Measurements from ENCODE around the gene TMEM200A. TPM values are rescaled to one million over a fixed set of nuclear protein-coding genes. Genes with fewer than 3 reads are reported as not detected.

Gene TMEM200A
- total and polyA plus RNA-seq, 2 donors (not counting 1 experiment from before 2014, with no cell fraction given), result 0.13 to 0.37 TPM

DNA sequence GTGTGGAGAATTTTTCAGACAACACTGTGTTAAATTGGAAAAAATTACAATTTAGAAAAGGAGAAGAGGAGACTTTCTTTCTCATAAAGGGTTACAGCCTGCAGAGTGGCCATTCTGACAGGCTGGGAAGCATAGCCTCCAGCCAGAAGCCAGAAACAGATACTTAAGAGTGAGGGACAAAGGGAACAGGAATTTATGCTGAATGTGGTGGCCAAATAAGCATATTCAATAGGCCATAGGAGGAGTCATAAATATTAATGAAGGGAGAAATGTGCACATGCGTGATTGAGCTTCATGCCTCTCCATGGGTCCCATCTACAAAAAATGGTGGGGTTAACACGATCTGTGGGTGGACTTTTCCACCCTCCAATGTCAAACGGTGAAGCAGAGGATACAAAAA is 13.4 kb downstream of the TMEM200A start:
- Histone ChIP-seq H4K20me1 (ENCODE audit: control insufficient read depth, insufficient read depth, low read length, poor library complexity, severe bottlenecking) (no peaks in the 10 kb centered on the region), H3K79me2 (ENCODE audit: control insufficient read depth, insufficient read depth, low read length) (no peaks in the 10 kb centered on the region), H3K9ac (ENCODE audit: low read length) (no peak overlapping the region), H3K4me2 (replicated peaks; ENCODE audit: low read depth, low read length, poor library complexity, severe bottlenecking) (no peak overlapping the region), H3K4me1 (ENCODE audit: control insufficient read depth in 2 of 2, insufficient read depth in 2 of 2, low read length in 2 of 2) (peaks cover 0 to 4% of the 10 kb centered on the region in 2 donors), H3K36me3 (replicated peaks in 1 of 2; ENCODE audit: control extremely low read depth in 1 of 2, control insufficient read depth in 1 of 2, extremely low read depth in 1 of 2, insufficient read depth in 2 of 2, low read length in 1 of 2) (no peaks in the 10 kb centered on the region), H3K27me3 (replicated peaks in 1 of 4; ENCODE audit: control extremely low read depth in 1 of 4, control insufficient read depth in 3 of 4, insufficient read depth in 4 of 4, low read length in 3 of 4) (no peaks in the 10 kb centered on the region), H3K9me3 (ENCODE audit: control extremely low read depth in 1 of 3, control insufficient read depth in 2 of 3, insufficient read depth in 1 of 3, low read length in 2 of 3) (no peaks in the 10 kb centered on the region), H2AFZ (ENCODE audit: insufficient read depth, low read depth, low read length, poor library complexity, severe bottlenecking) (no peak overlapping the region), H3K4me3 (ENCODE audit: control extremely low read depth in 1 of 5, extremely low read depth in 1 of 5, insufficient read depth in 1 of 5, low read depth in 2 of 5, low read length in 4 of 5) (no peak overlapping the region), H3K27ac (ENCODE audit: low read length in 2 of 2) (no peak overlapping the region)
- H3K27ac Mint-ChIP-seq, result no peak overlapping the region
- ChIA-PET POLR2A (no interaction called here), CTCF (no interaction called here)
- DNase-seq (no peak), ATAC-seq (ENCODE audit: low read depth) (no peak)
- H3K4me1 Mint-ChIP-seq, result peaks cover 8% of the 10 kb centered on the region
- no peaks in the 10 kb centered on the region for H3K27me3 Mint-ChIP-seq
- H3K4me3 Mint-ChIP-seq, result no peak overlapping the region
- TF ChIP-seq EZH2 (IDR thresholded peaks at IDR 0.05; ENCODE audit: borderline replicate concordance, insufficient read depth, low read depth, low read length, poor library complexity, severe bottlenecking), result no peak
- TF ChIP-seq, protein P1, sequence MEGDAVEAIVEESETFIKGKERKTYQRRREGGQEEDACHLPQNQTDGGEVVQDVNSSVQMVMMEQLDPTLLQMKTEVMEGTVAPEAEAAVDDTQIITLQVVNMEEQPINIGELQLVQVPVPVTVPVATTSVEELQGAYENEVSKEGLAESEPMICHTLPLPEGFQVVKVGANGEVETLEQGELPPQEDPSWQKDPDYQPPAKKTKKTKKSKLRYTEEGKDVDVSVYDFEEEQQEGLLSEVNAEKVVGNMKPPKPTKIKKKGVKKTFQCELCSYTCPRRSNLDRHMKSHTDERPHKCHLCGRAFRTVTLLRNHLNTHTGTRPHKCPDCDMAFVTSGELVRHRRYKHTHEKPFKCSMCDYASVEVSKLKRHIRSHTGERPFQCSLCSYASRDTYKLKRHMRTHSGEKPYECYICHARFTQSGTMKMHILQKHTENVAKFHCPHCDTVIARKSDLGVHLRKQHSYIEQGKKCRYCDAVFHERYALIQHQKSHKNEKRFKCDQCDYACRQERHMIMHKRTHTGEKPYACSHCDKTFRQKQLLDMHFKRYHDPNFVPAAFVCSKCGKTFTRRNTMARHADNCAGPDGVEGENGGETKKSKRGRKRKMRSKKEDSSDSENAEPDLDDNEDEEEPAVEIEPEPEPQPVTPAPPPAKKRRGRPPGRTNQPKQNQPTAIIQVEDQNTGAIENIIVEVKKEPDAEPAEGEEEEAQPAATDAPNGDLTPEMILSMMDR (IDR thresholded peaks at IDR 0.05), result no peak
- intact Hi-C loops (cut with micrococcal nuclease), result no loop called here
- 97% methylated on average over 3 of the region's 3 CpGs for WGBS (ENCODE audit: insufficient coverage)
- no peaks in the 10 kb centered on the region for H3K9me3 Mint-ChIP-seq (ENCODE audit: insufficient read depth)

DNA sequence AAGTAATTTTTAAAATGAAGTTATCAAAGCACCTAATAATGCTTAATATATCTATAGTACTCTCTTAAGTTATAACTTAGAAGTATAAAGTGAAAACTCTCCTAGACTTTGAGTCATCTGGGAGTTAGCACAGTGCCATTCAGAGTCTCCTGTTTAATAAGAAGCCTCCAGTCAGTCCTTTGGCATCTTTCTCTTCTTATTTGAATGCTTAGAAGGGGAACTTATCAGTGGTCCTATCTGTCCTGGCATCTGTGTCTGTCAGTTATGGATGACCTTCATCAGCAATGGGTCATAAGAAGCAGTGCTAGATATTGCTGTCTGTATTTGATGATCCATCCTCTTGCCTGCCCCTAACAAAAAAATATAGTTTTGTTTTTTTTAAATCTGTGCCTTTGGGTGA is 15.2 kb downstream of the TMEM200A start:
- Mint-ChIP-seq H3K27ac (no peak overlapping the region), H3K4me3 (no peak overlapping the region), H3K27me3 (no peaks in the 10 kb centered on the region), H3K9me3 (ENCODE audit: insufficient read depth) (no peaks in the 10 kb centered on the region), H3K4me1 (peaks cover 8% of the 10 kb centered on the region)
- no peaks in the 10 kb centered on the region for H3K27me3 ChIP-seq (replicated peaks in 1 of 4; ENCODE audit: control extremely low read depth in 1 of 4, control insufficient read depth in 3 of 4, insufficient read depth in 4 of 4, low read length in 3 of 4)
- H2AFZ ChIP-seq (ENCODE audit: insufficient read depth, low read depth, low read length, poor library complexity, severe bottlenecking), result no peak overlapping the region
- no peak for TF ChIP-seq EZH2 (IDR thresholded peaks at IDR 0.05; ENCODE audit: borderline replicate concordance, insufficient read depth, low read depth, low read length, poor library complexity, severe bottlenecking)
- TF ChIP-seq, protein P1 (IDR thresholded peaks at IDR 0.05), result no peak
- intact Hi-C loops (cut with micrococcal nuclease), result no loop called here
- H3K27ac ChIP-seq (ENCODE audit: low read length in 2 of 2), result no peak overlapping the region
- H3K4me2 ChIP-seq (replicated peaks; ENCODE audit: low read depth, low read length, poor library complexity, severe bottlenecking), result no peak overlapping the region
- ChIA-PET POLR2A (no interaction called here), CTCF (no interaction called here)
- H3K9me3 ChIP-seq (ENCODE audit: control extremely low read depth in 1 of 3, control insufficient read depth in 2 of 3, insufficient read depth in 1 of 3, low read length in 2 of 3), result no peaks in the 10 kb centered on the region
- no peaks in the 10 kb centered on the region for H3K79me2 ChIP-seq (ENCODE audit: control insufficient read depth, insufficient read depth, low read length)
- H3K4me3 ChIP-seq (ENCODE audit: control extremely low read depth in 1 of 5, extremely low read depth in 1 of 5, insufficient read depth in 1 of 5, low read depth in 2 of 5, low read length in 4 of 5), result no peak overlapping the region
- no peak for DNase-seq
- no peaks in the 10 kb centered on the region for H3K36me3 ChIP-seq (replicated peaks in 1 of 2; ENCODE audit: control extremely low read depth in 1 of 2, control insufficient read depth in 1 of 2, extremely low read depth in 1 of 2, insufficient read depth in 2 of 2, low read length in 1 of 2)
- H3K9ac ChIP-seq (ENCODE audit: low read length), result no peak overlapping the region
- H3K4me1 ChIP-seq (ENCODE audit: control insufficient read depth in 2 of 2, insufficient read depth in 2 of 2, low read length in 2 of 2), result peaks cover 0 to 4% of the 10 kb centered on the region in 2 donors
- H4K20me1 ChIP-seq (ENCODE audit: control insufficient read depth, insufficient read depth, low read length, poor library complexity, severe bottlenecking), result no peaks in the 10 kb centered on the region
- ATAC-seq (ENCODE audit: low read depth), result no peak
